Activated CD4-positive, alpha-beta T cell treated with anti-CD3 and anti-CD28 coated beads for 36 hours (primary cell): ENCODE results near the gene ATXN1. TPM values are rescaled to one million over a fixed set of nuclear protein-coding genes. Genes with fewer than 3 reads are reported as not detected.
A peak's percentile ranks its signal among the peaks of the same experiment; 100 is the strongest.
"Not testable (repeated sequence)": the region's sequence is repeated elsewhere in the genome, so short reads cannot be mapped to it uniquely, and the experiment has no call there.

Source experiments
- ATAC-seq: fragments of 200-7000 bp; cut with Tn5 transposase; one replicate; pipeline ENCODE4 v1.10.0; 2021; ENCODE audit warnings: mild to moderate bottlenecking, moderate library complexity
- CTCF ChIA-PET: fragments of 350-600 bp; sonication (Branson Sonifier 250); formaldehyde crosslinking; loops from one replicate; lab custom pipeline; 2021; ENCODE audit warnings: antibody characterized with exemption; lab: Charles Lee
- POLR2A ChIA-PET: fragments of 350-600 bp; sonication (Branson Sonifier 250); formaldehyde crosslinking; loops from one replicate; lab custom pipeline; 2021; ENCODE audit warnings: antibody characterized with exemption, inconsistent platforms; lab: Charles Lee
- DNase-seq: peaks from one replicate; pipeline ENCODE4 v3.0.0-alpha.2; 2020
- H3K27ac Mint-ChIP-seq: one replicate; pipeline ENCODE4 v1.8.0; 2021; ENCODE audit warnings: mixed read lengths
- H3K27me3 Mint-ChIP-seq: one replicate; pipeline ENCODE4 v1.8.0; 2021; ENCODE audit warnings: mixed read lengths
- H3K36me3 Mint-ChIP-seq: one replicate; pipeline ENCODE4 v1.8.0; 2021; ENCODE audit warnings: low read depth, mixed read lengths
- H3K4me1 Mint-ChIP-seq: one replicate; pipeline ENCODE4 v1.8.0; 2021; ENCODE audit warnings: mixed read lengths
- H3K4me3 Mint-ChIP-seq: one replicate; pipeline ENCODE4 v1.8.0; 2021; ENCODE audit warnings: mild to moderate bottlenecking, moderate library complexity, mixed read lengths
- H3K9me3 Mint-ChIP-seq: one replicate; pipeline ENCODE4 v1.8.0; 2021; ENCODE audit warnings: low read depth, mixed read lengths
- intact Hi-C, 2 experiments: fragments of 100-400 bp; cut with DNase I in 1 of 2; cut with micrococcal nuclease in 1 of 2; formaldehyde crosslinking; loops; one replicate each; pipeline versions ENCODE4 v1.14.2 to v1.15.1; 2022 to 2024; cut with DNase I, micrococcal nuclease
- total RNA-seq, 2 experiments: library from RNA; stranded (reverse); gene quantifications; one replicate each; pipeline ENCODE4 v1.2.3, GENCODE V29; 2021

The ATXN1 gene
- total RNA-seq, 2 experiments from 2014 or later: 19.8 to 22.8 TPM

DNA sequence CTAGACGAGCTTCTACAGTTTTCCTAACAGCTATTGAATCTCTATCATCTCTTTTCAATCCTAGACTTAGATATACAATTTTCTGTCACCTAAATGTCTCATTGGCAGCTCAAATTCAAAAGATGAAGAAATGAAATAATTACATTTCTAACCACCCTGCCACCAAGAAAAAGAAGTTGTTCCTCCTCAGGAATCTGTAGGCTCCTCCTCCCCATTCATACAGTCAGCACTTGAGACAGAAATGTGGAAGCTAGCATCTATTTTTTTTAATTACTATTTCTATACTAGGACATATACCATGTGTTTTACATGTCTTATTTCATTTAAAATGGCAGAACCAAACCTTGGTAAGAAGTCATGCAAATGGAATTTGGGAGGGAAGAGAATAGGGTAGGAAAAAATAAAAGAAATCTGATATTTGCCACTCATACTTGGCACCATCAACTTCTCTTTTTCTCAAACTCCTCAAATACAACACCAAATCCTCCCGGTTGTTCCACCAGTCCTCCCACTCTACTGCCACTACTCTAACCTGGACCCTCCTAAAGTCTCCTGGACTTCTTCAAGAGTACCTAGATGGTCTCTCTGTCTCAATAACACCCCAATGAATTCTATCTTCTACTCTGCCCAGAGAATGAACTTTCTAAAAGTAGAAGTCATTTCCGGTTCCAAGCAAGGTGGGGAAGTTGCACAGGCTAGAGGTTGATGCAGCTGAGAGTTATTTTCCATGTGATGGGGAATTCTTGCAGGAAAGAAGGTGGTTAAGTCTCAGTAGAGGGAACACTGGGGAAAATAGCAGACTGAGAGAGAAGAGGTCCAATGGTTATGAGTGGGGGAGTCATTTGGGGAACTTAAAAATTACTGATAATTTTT, 54.1 kb downstream of the ATXN1 start:
- Mint-ChIP-seq H3K36me3 (peaks cover 11% of the 10 kb centered on the region), H3K4me3 (no peak overlapping the region), H3K9me3 (peaks cover 2% of the 10 kb centered on the region), H3K27me3 (no peaks in the 10 kb centered on the region), H3K27ac (peak overlapping the region; percentile 66), H3K4me1 (peaks cover 62% of the 10 kb centered on the region)
- DNase-seq (no peak), ATAC-seq (no peak)
- CTCF ChIA-PET: interaction anchor here (0.7 to 1.9 kb wide), 3 partner anchors 8 to 31 kb away, joined by 3 to 6 read pairs (median 3); no protein-coding TSS in a partner anchor
- intact Hi-C loops: no loop called here
- POLR2A ChIA-PET: no interaction called here

DNA sequence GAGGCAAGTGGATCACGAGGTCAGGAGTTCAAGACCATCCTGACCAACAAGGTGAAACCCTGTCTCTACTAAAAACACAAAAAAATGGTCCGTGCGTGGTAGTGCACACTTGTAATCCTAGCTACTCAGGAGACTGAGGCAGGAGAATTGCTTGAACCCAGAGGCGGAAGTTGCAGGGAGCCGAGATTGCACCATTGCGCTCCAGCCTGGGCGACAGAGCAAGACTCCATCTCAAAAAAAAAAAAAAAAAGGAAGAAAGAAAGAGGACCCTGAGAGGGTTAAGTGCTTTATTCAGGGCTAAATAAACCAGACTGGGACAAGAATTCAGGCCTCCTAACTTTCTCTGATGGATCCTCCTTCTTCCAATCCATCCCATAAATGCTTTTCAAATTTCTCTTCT, 54.8 kb downstream of the ATXN1 start:
- H3K27me3 Mint-ChIP-seq, DNase-seq, ATAC-seq, intact Hi-C loops, H3K27ac Mint-ChIP-seq, H3K4me3 Mint-ChIP-seq, POLR2A ChIA-PET, H3K9me3 Mint-ChIP-seq: not testable (repeated sequence)
- peaks cover 59% of the 10 kb centered on the region for H3K4me1 Mint-ChIP-seq
- CTCF ChIA-PET: interaction anchor here (1.9 kb wide), 1 partner anchor 9 kb away, joined by 6 read pairs; no protein-coding TSS in a partner anchor
- H3K36me3 Mint-ChIP-seq: peaks cover 13% of the 10 kb centered on the region

- DNase-seq (no peak), ATAC-seq (peak; percentile 14)
- CTCF ChIA-PET: no interaction called here
- H3K9me3 Mint-ChIP-seq: peaks cover 2% of the 10 kb centered on the region
- intact Hi-C loops: no loop called here
- peaks cover 61% of the 10 kb centered on the region for H3K4me1 Mint-ChIP-seq
- H3K27me3 Mint-ChIP-seq: no peaks in the 10 kb centered on the region
- H3K4me3 Mint-ChIP-seq: no peak overlapping the region
- peaks cover 14% of the 10 kb centered on the region for H3K36me3 Mint-ChIP-seq
- POLR2A ChIA-PET: no interaction called here
- peak overlapping the region; percentile 44 for H3K27ac Mint-ChIP-seq
Observed at GRCh38 chr6:16706029-16706428, 55.2 kb downstream of the ATXN1 start.

DNA sequence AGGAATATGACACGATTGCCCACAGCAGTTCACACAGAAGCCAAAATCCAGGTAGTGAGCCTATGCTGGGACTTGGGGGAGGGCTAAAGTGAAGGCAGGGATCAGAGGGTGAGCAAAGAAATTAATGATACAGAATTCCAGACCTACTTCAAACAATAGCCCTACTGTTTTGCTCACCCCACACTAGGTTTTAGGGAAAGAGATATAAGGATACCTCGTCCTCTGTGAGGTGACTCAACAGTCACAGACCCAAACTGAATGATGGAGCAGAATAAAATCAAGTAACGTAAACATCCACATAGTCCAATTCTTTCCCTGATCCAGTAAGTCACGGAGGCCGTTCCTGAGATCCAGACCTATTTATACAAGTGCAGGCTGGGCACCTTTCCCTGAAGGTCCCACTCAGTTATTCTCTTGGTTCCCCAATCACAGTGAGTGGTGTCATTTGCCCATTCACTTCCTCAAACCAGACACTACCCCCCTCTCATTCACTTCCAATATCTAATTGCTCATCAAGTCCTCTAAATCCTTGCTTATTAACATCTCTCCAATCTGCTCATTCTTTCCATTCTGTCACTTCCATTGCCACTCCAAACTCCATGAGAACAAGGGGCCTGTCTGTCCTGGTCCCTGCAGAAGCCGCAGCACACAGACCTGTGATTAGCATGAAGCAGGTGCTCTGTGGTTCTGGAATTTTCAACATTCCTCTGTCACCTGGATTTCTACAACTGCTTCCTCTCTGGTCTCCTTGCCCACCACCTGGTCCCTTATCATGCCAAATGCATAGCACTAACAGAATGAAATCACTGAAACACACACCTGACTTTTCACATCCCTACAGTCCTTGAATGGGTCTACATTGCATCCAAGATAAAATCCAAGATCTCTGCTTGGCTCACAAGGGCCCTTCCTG, 55.9 kb downstream of the ATXN1 start:
- ChIA-PET POLR2A (interaction anchor here (0.6 kb wide), 1 partner anchor 26 kb away, joined by 10 read pairs; no protein-coding TSS in a partner anchor), CTCF (no interaction called here)
- Mint-ChIP-seq H3K27me3 (no peaks in the 10 kb centered on the region), H3K4me3 (peak overlapping the region; percentile 74), H3K9me3 (peaks cover 2% of the 10 kb centered on the region), H3K36me3 (peaks cover 14% of the 10 kb centered on the region), H3K4me1 (peaks cover 64% of the 10 kb centered on the region), H3K27ac (peak overlapping the region; percentile 2)
- intact Hi-C loops: no loop called here
- DNase-seq (no peak), ATAC-seq (no peak)

DNA sequence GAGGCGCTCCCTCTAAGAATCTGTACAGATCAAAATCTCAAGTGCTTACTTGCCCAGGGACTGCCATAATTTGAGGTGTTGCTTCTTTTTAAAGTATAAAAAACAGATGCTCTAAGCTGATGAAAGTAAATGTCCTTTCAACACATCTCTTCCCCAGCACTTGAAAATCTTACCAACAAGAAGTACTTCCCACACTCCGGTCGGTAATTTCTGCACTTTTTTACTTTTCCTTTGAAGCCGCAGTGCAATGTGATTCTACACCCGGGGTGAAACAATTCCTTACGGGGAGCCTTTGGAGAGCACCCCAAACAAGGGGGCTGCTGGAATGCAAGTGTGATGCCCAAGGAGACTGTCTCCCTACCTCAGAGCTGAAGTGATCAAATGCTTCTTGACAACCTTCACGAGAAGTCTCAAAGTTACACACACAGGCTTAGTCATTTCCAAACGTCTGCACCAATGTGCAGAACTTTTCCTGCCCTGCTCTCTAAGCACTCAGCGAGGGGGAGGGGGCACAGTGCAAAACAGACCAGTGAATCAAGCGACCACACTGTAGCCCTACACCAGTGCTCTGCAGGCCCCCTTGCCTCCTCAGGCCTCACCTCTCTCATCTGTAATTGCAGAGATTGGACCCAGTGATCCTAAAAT, 56.7 kb downstream of the ATXN1 start:
- ChIA-PET POLR2A (interaction anchor here (0.6 to 0.7 kb wide), 3 partner anchors 27 to 122 kb away, joined by 3 to 10 read pairs (median 3); no protein-coding TSS in a partner anchor), CTCF (interaction anchor here (1.0 kb wide), 1 partner anchor 57 kb away, joined by 4 read pairs; the partner anchor contains the start of gene ATXN1)
- H3K4me3 Mint-ChIP-seq: peak overlapping the region; percentile 74
- ATAC-seq (peak; percentile 88), DNase-seq (peak; percentile 86)
- H3K36me3 Mint-ChIP-seq: peaks cover 14% of the 10 kb centered on the region
- peaks cover 69% of the 10 kb centered on the region for H3K4me1 Mint-ChIP-seq
- intact Hi-C loops: loop anchor here in 1 of 2 experiments (1.0 kb wide), 1 partner anchor 8 kb away; no protein-coding TSS in a partner anchor
- H3K9me3 Mint-ChIP-seq: peaks cover 2% of the 10 kb centered on the region
- peak overlapping the region; percentile 83 for H3K27ac Mint-ChIP-seq
- no peaks in the 10 kb centered on the region for H3K27me3 Mint-ChIP-seq

GRCh38 chr6:16702627-16703378, 58.5 kb downstream of the ATXN1 start:
- H3K27me3 Mint-ChIP-seq, H3K27ac Mint-ChIP-seq, H3K4me3 Mint-ChIP-seq, intact Hi-C loops, H3K9me3 Mint-ChIP-seq, DNase-seq, ATAC-seq, CTCF ChIA-PET, POLR2A ChIA-PET: not testable (repeated sequence)
- Mint-ChIP-seq H3K36me3 (peaks cover 14% of the 10 kb centered on the region), H3K4me1 (peaks cover 83% of the 10 kb centered on the region)

- CTCF ChIA-PET: interaction anchor here (1.7 to 3.3 kb wide), 4 partner anchors 12 to 61 kb away, joined by 5 to 24 read pairs (median 8); partner anchors contain the start of gene ATXN1
- H3K4me1 Mint-ChIP-seq: peaks cover 77% of the 10 kb centered on the region
- H3K4me3 Mint-ChIP-seq: peak overlapping the region; percentile 69
- intact Hi-C loops: no loop called here
- no peaks in the 10 kb centered on the region for H3K27me3 Mint-ChIP-seq
- POLR2A ChIA-PET: interaction anchor here (0.5 to 0.9 kb wide), 3 partner anchors 12 to 49 kb away, joined by 3 to 4 read pairs (median 3); no protein-coding TSS in a partner anchor
- H3K36me3 Mint-ChIP-seq: peaks cover 8% of the 10 kb centered on the region
- ATAC-seq (no peak), DNase-seq (no peak)
- peak overlapping the region; percentile 95 for H3K27ac Mint-ChIP-seq
- H3K9me3 Mint-ChIP-seq: no peaks in the 10 kb centered on the region
Observed at GRCh38 chr6:16700916-16701234, 60.4 kb downstream of the ATXN1 start.

- Mint-ChIP-seq H3K27ac (peak overlapping the region; percentile 95), H3K4me3 (peak overlapping the region; percentile 69), H3K4me1 (peaks cover 75% of the 10 kb centered on the region), H3K36me3 (peaks cover 8% of the 10 kb centered on the region), H3K27me3 (no peaks in the 10 kb centered on the region), H3K9me3 (no peaks in the 10 kb centered on the region)
- ATAC-seq (no peak), DNase-seq (peak; percentile 61)
- POLR2A ChIA-PET: interaction anchor here (0.5 to 2.5 kb wide), 4 partner anchors 13 to 48 kb away, joined by 3 to 11 read pairs (median 4); no protein-coding TSS in a partner anchor
- intact Hi-C loops: no loop called here
- CTCF ChIA-PET: interaction anchor here (0.6 to 3.3 kb wide), 6 partner anchors 12 to 98 kb away, joined by 3 to 24 read pairs (median 6); partner anchors contain the start of gene ATXN1
Observed at GRCh38 chr6:16700202-16700915, 60.9 kb downstream of the ATXN1 start.

- peak; percentile 63 for ATAC-seq
Observed at GRCh38 chr6:16698997-16699868, 62.0 kb downstream of the ATXN1 start.

More at GRCh38 chr6:16698997-16699868, 62.0 kb downstream of the ATXN1 start:
- CTCF ChIA-PET: interaction anchor here (0.7 to 4.7 kb wide), 23 partner anchors 8 to 367 kb away, joined by 3 to 34 read pairs (median 4); partner anchors contain the start of gene ATXN1
- Mint-ChIP-seq H3K27ac (peak overlapping the region; percentile 95), H3K27me3 (no peaks in the 10 kb centered on the region), H3K4me3 (peak overlapping the region; percentile 69), H3K36me3 (peaks cover 7% of the 10 kb centered on the region), H3K9me3 (no peaks in the 10 kb centered on the region), H3K4me1 (peaks cover 75% of the 10 kb centered on the region)
- POLR2A ChIA-PET: interaction anchor here (0.7 to 2.5 kb wide), 12 partner anchors 10 to 380 kb away, joined by 3 to 16 read pairs (median 6); partner anchors contain the start of gene ATXN1
- intact Hi-C loops: loop anchor here (1.0 to 10.0 kb wide), 9 partner anchors 13 to 1006 kb away; partner anchors contain the start of genes ATXN1 (in 1 of the 2) and NUP153 (in 1 of the 2)
- DNase-seq: peak; percentile 45
